Erythroblast (primary cell): ENCODE data around the gene ZNF512B.

Source experiments
- GATA1 ChIP-seq: IDR thresholded peaks from 2 replicates; pipeline ENCODE4 v1.6.1; 2011; ENCODE audit warnings: low read depth, mild to moderate bottlenecking, control low read depth, low read length, moderate library complexity
- POLR2A ChIP-seq: IDR thresholded peaks from 2 replicates; pipeline ENCODE4 v1.6.1; 2011; ENCODE audit warnings: mild to moderate bottlenecking, low read length

GRCh38 chr20:63967330-63968135 lies 2.2 kb downstream of the ZNF512B start:
- TF ChIP-seq POLR2A (no peak), GATA1 (no peak)
